K562 (cell line): ENCODE results near the gene TBX19. TPM values are rescaled to one million over a fixed set of nuclear protein-coding genes. Genes with fewer than 3 reads are reported as not detected.

Experiments
- CHAMP1 ChIP-seq: fragments of 450-650 bp; IDR thresholded peaks from 2 replicates; pipeline ENCODE4 v1.6.1; 2016; ENCODE audit warnings: mild to moderate bottlenecking
- CREM ChIP-seq: IDR thresholded peaks from 2 replicates; pipeline ENCODE4 v1.6.1; 2014; ENCODE audit warnings: antibody characterized with exemption, low read depth
- GATAD2B ChIP-seq: fragments of 450-650 bp; IDR thresholded peaks from 2 replicates; pipeline ENCODE4 v1.6.1; 2017; ENCODE audit warnings: mild to moderate bottlenecking, borderline replicate concordance
- L3MBTL2 ChIP-seq: fragments of 450-650 bp; IDR thresholded peaks from 2 replicates; pipeline ENCODE4 v1.6.1; 2016; ENCODE audit warnings: mild to moderate bottlenecking, moderate library complexity
- NONO ChIP-seq, 2 experiments: fragments of 200-400 bp in 1 of 2; fragments of 450-650 bp in 1 of 2; formaldehyde crosslinking in 1 of 2; IDR thresholded peaks; 2 replicates each; pipeline ENCODE4 v1.6.1; 2017; ENCODE audit warnings: low read depth in 2 of 2, mild to moderate bottlenecking in 2 of 2, moderate library complexity in 2 of 2, low read length in 1 of 2
- POLR2B ChIP-seq: fragments of 450-650 bp; IDR thresholded peaks from 2 replicates; pipeline ENCODE4 v1.6.1; 2018; ENCODE audit warnings: low read depth; ENCODE audit not compliant: partially characterized antibody
- POLR2H ChIP-seq: IDR thresholded peaks from 2 replicates; pipeline ENCODE4 v1.6.1; 2016; ENCODE audit warnings: missing genetic modification characterization, low read depth, mild to moderate bottlenecking, control low read depth, missing compliant biosample characterization, moderate library complexity
- PTRF ChIP-seq: fragments of 450-650 bp; IDR thresholded peaks from 2 replicates; pipeline ENCODE4 v1.6.1; 2016; ENCODE audit warnings: mild to moderate bottlenecking, missing genetic modification characterization, missing compliant biosample characterization
- PTTG1 ChIP-seq: fragments of 450-650 bp; IDR thresholded peaks from 2 replicates; pipeline ENCODE4 v1.6.1; 2016; ENCODE audit warnings: low read depth, mild to moderate bottlenecking, missing genetic modification characterization, missing compliant biosample characterization
- RNF2 ChIP-seq: sonication (generic); IDR thresholded peaks from 2 replicates; pipeline ENCODE4 v1.6.1; 2016
- SRSF1 ChIP-seq: fragments of 200-400 bp; formaldehyde crosslinking; IDR thresholded peaks from 2 replicates; pipeline ENCODE4 v1.6.1; 2017; ENCODE audit warnings: mild to moderate bottlenecking, low read depth, low read length, moderate library complexity
- ZBTB9 ChIP-seq: fragments of 450-650 bp; formaldehyde crosslinking; IDR thresholded peaks from 2 replicates; pipeline ENCODE4 v1.4.0; 2020; ENCODE audit warnings: mild to moderate bottlenecking, moderate library complexity
- ZNF316 ChIP-seq: fragments of 450-650 bp; IDR thresholded peaks from 2 replicates; pipeline ENCODE4 v1.6.1; 2016
- ZNF354B ChIP-seq: fragments of 250-450 bp; sonication (Bioruptor Pico); IDR thresholded peaks from 2 replicates; pipeline ENCODE4 v1.4.0; 2020
- ZNF780A ChIP-seq: fragments of 250-450 bp; sonication (Bioruptor Pico); IDR thresholded peaks from 2 replicates; pipeline ENCODE4 v1.5.0; 2021; ENCODE audit warnings: mild to moderate bottlenecking
- ZNF79 ChIP-seq: fragments of 250-450 bp; sonication (Bioruptor Pico); IDR thresholded peaks from 2 replicates; pipeline ENCODE4 v1.4.0; 2020; ENCODE audit warnings: low read depth, mild to moderate bottlenecking, moderate library complexity
- polyA plus RNA-seq, 8 experiments: library from polyadenylated mRNA; depleted of rRNA in 4 of 8; stranded (reverse) in 5 of 8; unstranded in 3 of 8; fragments of >200 nt; fragmentation: Nextera tagmentation in 2 of 8; fragmentation: Illumina TruSeq in 1 of 8; extraction: Ambion mirVana in 2 of 8; extraction: Trizol in 1 of 8; gene quantifications; 2 replicates each; pipeline versions ENCODE4 v1.2.1 to v1.2.3, GENCODE V29; 2011 to 2014; ENCODE audit warnings: inconsistent platforms in 1 of 8, missing spikeins in 1 of 8
- total RNA-seq, 7 experiments: library from RNA; depleted of rRNA in 6 of 7; stranded (reverse); fragments of >200 nt in 6 of 7; fragmentation: Illumina TruSeq in 2 of 7; extraction: Trizol in 2 of 7; gene quantifications; 2 replicates each; pipeline versions ENCODE4 v1.2.1 to v1.2.3, GENCODE V29; 2011 to 2021; ENCODE audit warnings: low replicate concordance in 1 of 7
- TF ChIP-seq, protein P1 (sequence below): sonication (generic); formaldehyde crosslinking; IDR thresholded peaks from 2 replicates; pipeline ENCODE4 v1.8.0; 2022; ENCODE audit warnings: missing genetic modification reagents, mild to moderate bottlenecking, moderate library complexity, borderline replicate concordance
- TF ChIP-seq, protein P2 (sequence below): fragments of 450-650 bp; IDR thresholded peaks from 2 replicates; pipeline ENCODE4 v1.6.1; 2018; ENCODE audit not compliant: partially characterized antibody
- TF ChIP-seq, protein P3 (sequence below): fragments of 450-650 bp; formaldehyde crosslinking; conservative IDR thresholded peaks from 2 replicates; pipeline ENCODE4 v1.4.0; 2022; ENCODE audit warnings: mild to moderate bottlenecking, missing genetic modification characterization

Gene TBX19
- total and polyA plus RNA-seq, 9 of the 15 experiments (the other 6 are each of a cell fraction or from before 2014, with no cell fraction given) = 0.32 to 3.1 (median 0.95) TPM

DNA sequence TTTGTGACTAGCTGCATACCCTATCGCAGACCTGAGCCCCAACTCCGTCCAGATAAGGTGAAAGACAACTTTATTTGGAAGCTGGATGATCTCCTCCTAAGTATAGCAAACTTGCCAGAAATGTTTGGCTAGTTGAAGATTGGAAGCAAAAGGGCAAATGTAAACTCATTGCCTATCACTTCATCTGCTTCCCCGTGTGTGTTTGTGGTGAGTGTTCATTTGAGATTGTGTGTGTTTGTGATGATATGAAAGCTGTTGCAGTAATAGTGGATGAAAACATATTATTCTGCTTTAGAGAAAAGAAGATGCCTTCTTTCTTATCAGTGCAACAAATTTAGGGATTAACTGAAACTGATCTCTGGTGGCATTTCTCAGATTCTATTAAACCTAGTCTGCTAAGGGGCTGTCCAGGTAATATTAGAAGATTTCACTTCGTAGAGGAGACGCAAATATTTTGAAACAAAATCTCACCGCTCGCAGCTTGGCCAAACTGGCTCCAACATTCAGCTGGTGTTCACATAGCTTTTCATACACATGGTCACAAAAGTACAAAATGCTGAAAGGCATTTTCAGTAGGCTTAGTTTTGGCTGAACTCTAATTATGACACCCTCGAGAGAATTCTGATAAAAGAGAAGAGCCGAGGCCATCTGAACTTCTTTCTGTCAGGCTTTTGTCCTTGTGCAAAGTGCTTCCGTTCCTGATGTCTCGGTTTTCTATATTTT is 1.1 kb downstream of the TBX19 start (continued):
- TF ChIP-seq ZNF780A (CRISPR knock-in tag) (no peak), SRSF1 (no peak), CREM (peak; percentile 78), ZNF354B (no peak), ZNF79 (CRISPR knock-in tag) (no peak), GATAD2B (peak; percentile 80), L3MBTL2 (no peak), RNF2 (peak; percentile 69; the same call in 1 of the 2 replicates), PTTG1 (tag) (no peak), CHAMP1 (peak; percentile 66), ZBTB9 (CRISPR knock-in tag) (peak; percentile 44; the same call in 1 of the 2 replicates), POLR2H (no peak), ZNF316 (no peak), NONO (IDR thresholded peaks at IDR 0.05; ENCODE audit: low read depth in 2 of 2, low read length in 1 of 2) (0 out of 4 replicates have a peak, but pooled peaks of 1 of the 2 experiments have one; percentile 21), PTRF (tag) (no peak), POLR2B (no peak)
- TF ChIP-seq, protein P1, sequence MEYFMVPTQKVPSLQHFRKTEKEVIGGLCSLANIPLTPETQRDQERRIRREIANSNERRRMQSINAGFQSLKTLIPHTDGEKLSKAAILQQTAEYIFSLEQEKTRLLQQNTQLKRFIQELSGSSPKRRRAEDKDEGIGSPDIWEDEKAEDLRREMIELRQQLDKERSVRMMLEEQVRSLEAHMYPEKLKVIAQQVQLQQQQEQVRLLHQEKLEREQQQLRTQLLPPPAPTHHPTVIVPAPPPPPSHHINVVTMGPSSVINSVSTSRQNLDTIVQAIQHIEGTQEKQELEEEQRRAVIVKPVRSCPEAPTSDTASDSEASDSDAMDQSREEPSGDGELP (CRISPR knock-in tag) = no peak
- TF ChIP-seq, protein P2, sequence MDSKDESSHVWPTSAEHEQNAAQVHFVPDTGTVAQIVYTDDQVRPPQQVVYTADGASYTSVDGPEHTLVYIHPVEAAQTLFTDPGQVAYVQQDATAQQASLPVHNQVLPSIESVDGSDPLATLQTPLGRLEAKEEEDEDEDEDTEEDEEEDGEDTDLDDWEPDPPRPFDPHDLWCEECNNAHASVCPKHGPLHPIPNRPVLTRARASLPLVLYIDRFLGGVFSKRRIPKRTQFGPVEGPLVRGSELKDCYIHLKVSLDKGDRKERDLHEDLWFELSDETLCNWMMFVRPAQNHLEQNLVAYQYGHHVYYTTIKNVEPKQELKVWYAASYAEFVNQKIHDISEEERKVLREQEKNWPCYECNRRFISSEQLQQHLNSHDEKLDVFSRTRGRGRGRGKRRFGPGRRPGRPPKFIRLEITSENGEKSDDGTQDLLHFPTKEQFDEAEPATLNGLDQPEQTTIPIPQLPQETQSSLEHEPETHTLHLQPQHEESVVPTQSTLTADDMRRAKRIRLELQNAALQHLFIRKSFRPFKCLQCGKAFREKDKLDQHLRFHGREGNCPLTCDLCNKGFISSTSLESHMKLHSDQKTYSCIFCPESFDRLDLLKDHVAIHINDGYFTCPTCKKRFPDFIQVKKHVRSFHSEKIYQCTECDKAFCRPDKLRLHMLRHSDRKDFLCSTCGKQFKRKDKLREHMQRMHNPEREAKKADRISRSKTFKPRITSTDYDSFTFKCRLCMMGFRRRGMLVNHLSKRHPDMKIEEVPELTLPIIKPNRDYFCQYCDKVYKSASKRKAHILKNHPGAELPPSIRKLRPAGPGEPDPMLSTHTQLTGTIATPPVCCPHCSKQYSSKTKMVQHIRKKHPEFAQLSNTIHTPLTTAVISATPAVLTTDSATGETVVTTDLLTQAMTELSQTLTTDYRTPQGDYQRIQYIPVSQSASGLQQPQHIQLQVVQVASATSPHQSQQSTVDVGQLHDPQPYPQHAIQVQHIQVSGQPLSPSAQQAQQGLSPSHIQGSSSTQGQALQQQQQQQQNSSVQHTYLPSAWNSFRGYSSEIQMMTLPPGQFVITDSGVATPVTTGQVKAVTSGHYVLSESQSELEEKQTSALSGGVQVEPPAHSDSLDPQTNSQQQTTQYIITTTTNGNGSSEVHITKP = no peak
- TF ChIP-seq, protein P3, sequence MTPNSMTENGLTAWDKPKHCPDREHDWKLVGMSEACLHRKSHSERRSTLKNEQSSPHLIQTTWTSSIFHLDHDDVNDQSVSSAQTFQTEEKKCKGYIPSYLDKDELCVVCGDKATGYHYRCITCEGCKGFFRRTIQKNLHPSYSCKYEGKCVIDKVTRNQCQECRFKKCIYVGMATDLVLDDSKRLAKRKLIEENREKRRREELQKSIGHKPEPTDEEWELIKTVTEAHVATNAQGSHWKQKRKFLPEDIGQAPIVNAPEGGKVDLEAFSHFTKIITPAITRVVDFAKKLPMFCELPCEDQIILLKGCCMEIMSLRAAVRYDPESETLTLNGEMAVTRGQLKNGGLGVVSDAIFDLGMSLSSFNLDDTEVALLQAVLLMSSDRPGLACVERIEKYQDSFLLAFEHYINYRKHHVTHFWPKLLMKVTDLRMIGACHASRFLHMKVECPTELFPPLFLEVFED (CRISPR knock-in tag) = no peak
